ENCODE results near the gene GTF3C1. TPM values are rescaled to one million over a fixed set of nuclear protein-coding genes. Genes with fewer than 3 reads are reported as not detected.

The GTF3C1 gene
- total and polyA plus RNA-seq, 10 donors = 28.8 to 68.6 (median 57.1) TPM

DNA sequence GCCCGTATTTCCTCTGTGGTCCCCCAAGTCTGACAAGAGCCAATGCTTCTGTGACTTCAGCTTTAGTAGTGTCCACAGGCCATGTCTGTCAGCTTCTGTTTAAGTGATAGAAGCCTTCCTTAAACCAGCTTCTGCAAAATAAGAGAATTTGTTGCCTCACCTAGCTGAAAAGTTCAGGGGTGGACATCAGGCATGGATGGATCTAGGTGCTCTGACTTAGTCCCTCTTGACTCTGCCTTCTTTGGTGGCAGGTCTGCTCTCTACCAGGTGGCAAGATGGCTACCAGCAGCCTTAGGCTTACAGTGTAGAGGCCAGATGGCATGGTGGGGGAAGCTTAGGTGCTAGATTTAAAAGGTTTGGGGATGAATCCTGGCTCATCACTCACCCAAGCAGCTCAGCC, 33.9 kb upstream of the GTF3C1 start:
- peaks cover 0 to under 1% (median 0%) of the 10 kb centered on the region in 8 donors for H3K9me3 ChIP-seq
- no peaks in the 10 kb centered on the region for H3K4me1 ChIP-seq
- H3K36me3 ChIP-seq = peaks cover 0 to 55% (median 0%) of the 10 kb centered on the region in 6 donors
- no peak for TF ChIP-seq CTCF (IDR thresholded peaks at IDR 0.05 in 8 of 11, conservative IDR thresholded peaks at IDR 0.05 in 3 of 11)
- TF ChIP-seq POLR2A (IDR thresholded peaks at IDR 0.05) = no peak
- TF ChIP-seq POLR2AphosphoS5 (IDR thresholded peaks at IDR 0.05) = no peak
- no peak overlapping the region for H3K27ac ChIP-seq
- intact Hi-C loops (cut with DNase I; ENCODE audit: low total_unique reads) = no loop called here
- no peak overlapping the region for H3K4me3 ChIP-seq
- 87 to 100% (median 94%) methylated on average over 1 of the region's 1 CpG for WGBS, 5 donors
- no peak for DNase-seq
- H3K27me3 ChIP-seq (replicated peaks in 1 of 7) = no peaks in the 10 kb centered on the region

- 68 to 84% (median 74%) methylated on average over 2 of the region's 2 CpGs for WGBS, 5 donors
- Histone ChIP-seq H3K4me1 (no peaks in the 10 kb centered on the region), H3K4me3 (no peak overlapping the region), H3K27me3 (replicated peaks in 1 of 7) (no peaks in the 10 kb centered on the region), H3K36me3 (peaks cover 0 to 55% (median 0%) of the 10 kb centered on the region in 6 donors), H3K9me3 (no peaks in the 10 kb centered on the region), H3K27ac (no peak overlapping the region)
- intact Hi-C loops (cut with DNase I; ENCODE audit: low total_unique reads) = no loop called here
- no peak for DNase-seq
- TF ChIP-seq POLR2A (IDR thresholded peaks at IDR 0.05) (no peak), CTCF (IDR thresholded peaks at IDR 0.05 in 8 of 11, conservative IDR thresholded peaks at IDR 0.05 in 3 of 11) (no peak), POLR2AphosphoS5 (IDR thresholded peaks at IDR 0.05) (no peak)
These were observed 33.2 kb upstream of the GTF3C1 start for GRCh38 chr16:27582883-27583282.

- Histone ChIP-seq H3K4me1 (no peaks in the 10 kb centered on the region), H3K27ac (no peak overlapping the region), H3K9me3 (no peaks in the 10 kb centered on the region), H3K4me3 (no peak overlapping the region), H3K27me3 (replicated peaks in 1 of 7) (no peaks in the 10 kb centered on the region), H3K36me3 (peaks cover 0 to 69% (median 3%) of the 10 kb centered on the region in 6 donors)
- TF ChIP-seq POLR2A (IDR thresholded peaks at IDR 0.05) = no peak
- no peak for TF ChIP-seq POLR2AphosphoS5 (IDR thresholded peaks at IDR 0.05)
- TF ChIP-seq CTCF (IDR thresholded peaks at IDR 0.05 in 8 of 11, conservative IDR thresholded peaks at IDR 0.05 in 3 of 11) = no peak
- DNase-seq = no peak
- intact Hi-C loops (cut with DNase I; ENCODE audit: low total_unique reads) = no loop called here
- WGBS, 5 donors = 84 to 91% (median 88%) methylated on average over 4 of the region's 4 CpGs
These were observed 29.6 kb upstream of the GTF3C1 start for GRCh38 chr16:27579087-27579980.

DNA sequence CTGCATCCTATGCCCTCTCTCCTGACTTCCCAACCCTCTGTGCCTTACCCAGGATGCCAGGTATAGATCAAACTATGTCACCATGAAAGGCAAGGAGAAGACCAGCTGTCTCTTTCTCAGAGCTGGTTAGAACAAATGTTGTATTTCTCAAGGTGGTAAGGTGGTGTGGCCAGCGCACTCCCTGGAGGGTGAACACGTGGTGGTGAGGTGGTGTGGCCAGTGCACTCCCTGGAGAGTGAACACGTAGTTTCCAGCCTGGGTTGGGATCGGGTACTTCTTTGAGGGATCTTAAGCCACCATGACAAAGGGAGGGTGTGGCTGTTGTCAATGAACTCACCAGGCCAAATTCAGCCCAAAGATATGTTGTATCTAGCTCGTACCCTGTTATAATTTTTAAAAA, 27.0 kb upstream of the GTF3C1 start:
- TF ChIP-seq POLR2AphosphoS5 (IDR thresholded peaks at IDR 0.05) (no peak), POLR2A (IDR thresholded peaks at IDR 0.05) (no peak)
- H3K27me3 ChIP-seq (replicated peaks in 1 of 7) = no peaks in the 10 kb centered on the region
- H3K4me3 ChIP-seq = no peak overlapping the region
- H3K4me1 ChIP-seq = no peaks in the 10 kb centered on the region
- peaks cover 0 to 45% (median 3%) of the 10 kb centered on the region in 6 donors for H3K36me3 ChIP-seq
- WGBS, 5 donors = 73 to 80% (median 75%) methylated on average over 5 of the region's 5 CpGs
- H3K9me3 ChIP-seq = no peaks in the 10 kb centered on the region
- intact Hi-C loops (cut with DNase I; ENCODE audit: low total_unique reads) = no loop called here
- no peak overlapping the region for H3K27ac ChIP-seq
- no peak for DNase-seq
